ENCODE results near the gene MUS81.

MUS81 gene

DNA sequence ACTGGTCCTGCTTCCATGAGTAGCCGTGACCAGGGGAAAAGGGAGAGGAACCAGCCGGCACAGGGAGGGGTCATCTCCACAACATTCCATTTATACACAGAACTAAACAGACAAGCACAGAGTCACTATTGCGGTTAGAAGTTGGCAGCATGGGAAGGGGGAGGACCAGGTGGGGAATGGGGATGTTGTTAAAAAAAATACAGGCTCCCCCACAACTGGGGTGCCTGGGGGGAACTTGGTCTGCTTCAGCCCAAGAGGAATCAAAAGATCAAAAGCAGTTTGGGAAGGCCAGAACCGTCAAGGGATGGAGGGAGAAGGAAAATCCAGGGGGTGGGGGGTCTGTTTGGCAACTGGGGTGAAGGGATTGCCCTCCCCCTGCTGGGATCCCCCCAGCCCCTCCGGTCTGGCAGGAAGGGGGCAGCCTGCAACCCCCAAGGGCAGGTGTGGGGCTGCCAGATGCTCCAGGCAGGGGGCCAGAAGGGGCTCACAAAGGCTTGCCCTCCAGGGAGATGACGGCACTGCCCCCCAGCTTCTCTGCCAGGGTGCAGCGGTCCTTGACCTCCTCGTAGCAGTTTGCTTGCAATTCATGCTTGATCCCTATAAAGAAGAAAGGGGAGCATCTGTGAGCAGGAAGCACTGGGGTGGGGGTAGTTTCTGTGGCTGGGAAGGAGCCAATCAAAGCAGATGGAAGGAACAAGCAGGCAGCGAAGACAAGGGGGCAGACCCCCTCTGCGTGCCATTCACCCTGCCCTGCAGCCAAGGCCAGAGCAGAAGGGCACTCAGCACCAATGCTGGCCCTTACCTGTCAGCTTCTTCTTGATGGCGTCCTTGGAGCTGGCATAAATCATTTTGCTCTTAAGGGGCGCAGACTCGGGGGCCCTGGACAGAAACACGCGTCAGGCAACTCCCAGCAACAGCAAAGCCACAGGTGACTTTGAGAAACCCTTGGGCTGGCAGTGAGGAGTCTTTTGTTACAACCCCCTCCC lies 5.1 kb upstream of the MUS81 start:
- no peaks in the 10 kb centered on the region for H3K27me3 ChIP-seq (ENCODE audit: control insufficient read depth in 1 of 2, insufficient read depth in 2 of 2, low read length in 2 of 2)
- peaks cover 44 to 49% of the 10 kb centered on the region in 2 donors for H3K36me3 ChIP-seq (ENCODE audit: control insufficient read depth in 2 of 2, insufficient read depth in 2 of 2, low read length in 2 of 2)
- H3K27ac ChIP-seq (ENCODE audit: low read length) = no peak overlapping the region
- peaks cover 0 to 7% of the 10 kb centered on the region in 2 donors for H3K9me3 ChIP-seq (ENCODE audit: control insufficient read depth in 2 of 2, low read length in 2 of 2)
- no peak overlapping the region for H3K9ac ChIP-seq (ENCODE audit: low read length in 2 of 2)
- H3K4me3 ChIP-seq (ENCODE audit: low read length in 2 of 2) = no peak overlapping the region
- H3K4me1 ChIP-seq (ENCODE audit: control insufficient read depth, insufficient read depth, low read length) = peaks cover 43% of the 10 kb centered on the region

DNA sequence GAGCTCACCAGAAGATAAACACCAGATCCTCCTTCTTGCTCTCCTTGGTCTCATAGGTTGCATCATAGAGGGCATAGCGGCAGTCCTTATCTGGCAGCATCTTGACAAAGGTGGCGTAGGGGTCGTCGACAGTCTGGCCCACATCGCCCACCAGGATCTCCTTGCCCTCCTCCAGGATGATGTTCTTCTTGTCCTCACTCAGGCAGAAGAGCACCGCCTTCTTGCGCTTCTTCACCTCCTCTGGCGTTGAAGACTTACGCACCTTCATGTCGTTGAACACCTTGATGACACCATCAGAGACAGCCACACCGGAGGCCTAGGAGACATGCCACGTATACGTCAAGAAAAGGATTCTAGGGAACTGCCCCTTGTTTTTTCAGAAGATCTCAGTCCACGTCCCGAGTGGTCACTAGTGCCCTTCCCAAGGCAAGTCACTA lies 4.3 kb upstream of the MUS81 start:
- Histone ChIP-seq H3K9me3 (ENCODE audit: control insufficient read depth in 2 of 2, low read length in 2 of 2) (peaks cover 0 to 5% of the 10 kb centered on the region in 2 donors), H3K27ac (ENCODE audit: low read length) (peak overlapping the region; percentile 100), H3K9ac (ENCODE audit: low read length in 2 of 2) (no peak overlapping the region), H3K4me1 (ENCODE audit: control insufficient read depth, insufficient read depth, low read length) (peaks cover 45% of the 10 kb centered on the region), H3K4me3 (ENCODE audit: low read length in 2 of 2) (peak overlapping the region; percentile 86 to 98), H3K36me3 (ENCODE audit: control insufficient read depth in 2 of 2, insufficient read depth in 2 of 2, low read length in 2 of 2) (peaks cover 44 to 46% of the 10 kb centered on the region in 2 donors), H3K27me3 (ENCODE audit: control insufficient read depth in 1 of 2, insufficient read depth in 2 of 2, low read length in 2 of 2) (no peaks in the 10 kb centered on the region)

GRCh38 chr11:65856689-65857499 lies 3.3 kb upstream of the MUS81 start:
- H3K36me3 ChIP-seq (ENCODE audit: control insufficient read depth in 2 of 2, insufficient read depth in 2 of 2, low read length in 2 of 2) = peaks cover 37 to 41% of the 10 kb centered on the region in 2 donors
- no peaks in the 10 kb centered on the region for H3K27me3 ChIP-seq (ENCODE audit: control insufficient read depth in 1 of 2, insufficient read depth in 2 of 2, low read length in 2 of 2)
- H3K9ac ChIP-seq (ENCODE audit: low read length in 2 of 2) = peak overlapping the region; percentile 80 to 89
- peak overlapping the region; percentile 100 for H3K27ac ChIP-seq (ENCODE audit: low read length)
- peaks cover 55% of the 10 kb centered on the region for H3K4me1 ChIP-seq (ENCODE audit: control insufficient read depth, insufficient read depth, low read length)
- peak overlapping the region; percentile 86 to 98 for H3K4me3 ChIP-seq (ENCODE audit: low read length in 2 of 2)
- H3K9me3 ChIP-seq (ENCODE audit: control insufficient read depth in 2 of 2, low read length in 2 of 2) = no peaks in the 10 kb centered on the region

- H3K27ac ChIP-seq (ENCODE audit: low read length) = peak overlapping the region; percentile 100
- no peaks in the 10 kb centered on the region for H3K27me3 ChIP-seq (ENCODE audit: control insufficient read depth in 1 of 2, insufficient read depth in 2 of 2, low read length in 2 of 2)
- H3K4me1 ChIP-seq (ENCODE audit: control insufficient read depth, insufficient read depth, low read length) = peaks cover 61% of the 10 kb centered on the region
- no peaks in the 10 kb centered on the region for H3K9me3 ChIP-seq (ENCODE audit: control insufficient read depth in 2 of 2, low read length in 2 of 2)
- H3K36me3 ChIP-seq (ENCODE audit: control insufficient read depth in 2 of 2, insufficient read depth in 2 of 2, low read length in 2 of 2) = peaks cover 33 to 43% of the 10 kb centered on the region in 2 donors
- peak overlapping the region; percentile 86 to 98 for H3K4me3 ChIP-seq (ENCODE audit: low read length in 2 of 2)
- peak overlapping the region; percentile 80 to 89 for H3K9ac ChIP-seq (ENCODE audit: low read length in 2 of 2)
Observed at GRCh38 chr11:65857500-65857852, 2.8 kb upstream of the MUS81 start.

- peaks cover 34 to 42% of the 10 kb centered on the region in 2 donors for H3K36me3 ChIP-seq (ENCODE audit: control insufficient read depth in 2 of 2, insufficient read depth in 2 of 2, low read length in 2 of 2)
- peak within 1 kb of the TSS; percentile 90 to 100 for H3K9ac ChIP-seq (ENCODE audit: low read length in 2 of 2)
- H3K4me3 ChIP-seq (ENCODE audit: low read length in 2 of 2) = peak within 1 kb of the TSS; percentile 91 to 98
- no peaks in the 10 kb centered on the region for H3K9me3 ChIP-seq (ENCODE audit: control insufficient read depth in 2 of 2, low read length in 2 of 2)
- H3K4me1 ChIP-seq (ENCODE audit: control insufficient read depth, insufficient read depth, low read length) = peaks cover 67% of the 10 kb centered on the region
- no peaks in the 10 kb centered on the region for H3K27me3 ChIP-seq (ENCODE audit: control insufficient read depth in 1 of 2, insufficient read depth in 2 of 2, low read length in 2 of 2)
- H3K27ac ChIP-seq (ENCODE audit: low read length) = peak within 1 kb of the TSS; percentile 100
Observed at GRCh38 chr11:65857853-65858680, 2.2 kb upstream of the MUS81 start, which contains the start of gene CFL1. Gene CFL1, minus strand, starts transcription at chr11:65858180. Its CDS starts 81 bp downstream, at chr11:65858099.

DNA sequence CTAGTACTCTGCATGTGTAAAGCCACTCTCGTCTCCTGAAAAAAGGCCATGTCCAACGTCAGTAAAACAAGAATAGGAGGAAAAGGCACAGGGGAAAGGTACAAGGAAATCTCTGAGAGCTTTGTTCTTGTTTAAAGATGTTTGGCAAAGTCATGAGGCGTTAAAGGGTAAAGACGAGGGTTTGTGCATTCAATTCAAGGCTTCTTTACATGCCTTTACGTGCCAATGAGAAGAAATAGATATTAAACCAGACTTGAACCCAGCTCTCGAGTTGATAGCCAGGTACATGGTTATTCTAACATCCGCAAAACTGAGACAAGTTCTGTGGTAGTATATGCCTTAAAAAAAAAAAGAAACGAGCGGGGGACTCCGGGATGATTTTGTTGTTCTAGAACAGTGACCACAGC lies 1.5 kb upstream of the MUS81 start:
- peaks cover 65% of the 10 kb centered on the region for H3K4me1 ChIP-seq (ENCODE audit: control insufficient read depth, insufficient read depth, low read length)
- no peaks in the 10 kb centered on the region for H3K9me3 ChIP-seq (ENCODE audit: control insufficient read depth in 2 of 2, low read length in 2 of 2)
- peak overlapping the region; percentile 100 for H3K27ac ChIP-seq (ENCODE audit: low read length)
- peak overlapping the region; percentile 90 to 100 for H3K9ac ChIP-seq (ENCODE audit: low read length in 2 of 2)
- peak overlapping the region; percentile 91 to 98 for H3K4me3 ChIP-seq (ENCODE audit: low read length in 2 of 2)
- peaks cover 32 to 39% of the 10 kb centered on the region in 2 donors for H3K36me3 ChIP-seq (ENCODE audit: control insufficient read depth in 2 of 2, insufficient read depth in 2 of 2, low read length in 2 of 2)
- no peaks in the 10 kb centered on the region for H3K27me3 ChIP-seq (ENCODE audit: control insufficient read depth in 1 of 2, insufficient read depth in 2 of 2, low read length in 2 of 2)

DNA sequence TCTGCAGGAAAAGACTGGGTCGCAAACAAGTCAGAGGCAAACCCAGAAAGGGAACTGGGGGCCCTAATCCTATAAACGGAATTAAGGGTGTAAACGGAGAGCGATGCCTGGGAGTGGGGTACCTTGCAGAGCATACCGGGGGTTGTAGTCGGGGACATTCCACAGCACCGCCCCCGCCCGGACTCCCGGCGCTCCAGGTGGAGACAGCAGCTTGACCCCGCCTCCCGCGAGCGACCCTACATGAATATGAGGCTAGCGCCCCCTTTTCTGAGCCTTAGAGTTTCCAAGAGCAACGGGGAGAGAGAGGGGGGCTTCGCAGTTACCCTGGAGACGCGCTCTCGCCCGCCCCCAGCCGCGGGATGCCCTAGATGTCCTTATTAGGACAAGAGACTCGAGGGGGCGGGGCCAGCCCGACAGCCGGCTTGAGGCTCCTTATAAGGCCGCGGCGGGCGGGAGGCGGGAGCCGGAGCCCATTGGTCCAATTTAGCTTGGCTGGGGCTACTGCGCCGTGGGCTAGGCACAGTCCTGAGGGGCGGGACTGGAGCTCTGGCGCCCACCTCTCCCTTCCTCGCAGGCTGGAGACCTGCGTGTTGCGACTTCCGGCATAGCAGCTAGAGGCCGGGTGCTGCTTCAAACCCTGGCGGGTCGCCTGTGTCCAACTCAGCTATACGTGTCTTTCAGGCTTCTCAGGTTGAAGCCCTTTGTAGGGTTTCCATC lies 980 bp upstream of the MUS81 start:
- Histone ChIP-seq H3K27ac (ENCODE audit: low read length) (peak overlapping the region; percentile 100), H3K36me3 (ENCODE audit: control insufficient read depth in 2 of 2, insufficient read depth in 2 of 2, low read length in 2 of 2) (peaks cover 31 to 39% of the 10 kb centered on the region in 2 donors), H3K9ac (ENCODE audit: low read length in 2 of 2) (peak overlapping the region; percentile 90 to 100), H3K27me3 (ENCODE audit: control insufficient read depth in 1 of 2, insufficient read depth in 2 of 2, low read length in 2 of 2) (no peaks in the 10 kb centered on the region), H3K9me3 (ENCODE audit: control insufficient read depth in 2 of 2, low read length in 2 of 2) (no peaks in the 10 kb centered on the region), H3K4me3 (ENCODE audit: low read length in 2 of 2) (peak overlapping the region; percentile 91 to 98), H3K4me1 (ENCODE audit: control insufficient read depth, insufficient read depth, low read length) (peaks cover 68% of the 10 kb centered on the region)

DNA sequence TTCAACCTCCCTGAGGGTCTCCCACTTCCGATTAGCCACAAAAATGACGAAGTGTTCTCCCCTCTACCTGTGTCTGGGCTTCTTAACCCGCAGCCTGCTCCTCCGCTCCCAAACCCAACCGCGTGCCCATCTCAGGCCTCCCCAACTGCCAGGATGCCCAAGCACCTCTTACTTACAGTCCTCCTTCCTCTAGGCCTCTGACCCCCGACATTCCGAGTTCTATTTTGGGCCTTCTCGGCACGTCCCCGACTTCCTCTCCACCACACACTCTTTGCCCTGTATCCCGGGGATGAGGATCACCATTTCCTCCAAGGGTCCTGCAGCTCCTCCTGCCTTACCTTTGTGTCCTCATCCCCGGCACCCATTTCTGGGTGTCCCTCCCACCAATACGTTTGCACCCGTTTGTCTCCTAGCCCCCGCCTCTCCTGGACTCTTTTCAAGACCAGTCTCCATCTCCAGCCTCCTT lies 388 bp upstream of the MUS81 start:
- Histone ChIP-seq H3K27ac (ENCODE audit: low read length) (peak overlapping the region; percentile 100), H3K4me1 (ENCODE audit: control insufficient read depth, insufficient read depth, low read length) (peaks cover 66% of the 10 kb centered on the region), H3K9ac (ENCODE audit: low read length in 2 of 2) (peak overlapping the region; percentile 85 to 98), H3K27me3 (ENCODE audit: control insufficient read depth in 1 of 2, insufficient read depth in 2 of 2, low read length in 2 of 2) (no peaks in the 10 kb centered on the region), H3K9me3 (ENCODE audit: control insufficient read depth in 2 of 2, low read length in 2 of 2) (no peaks in the 10 kb centered on the region), H3K36me3 (ENCODE audit: control insufficient read depth in 2 of 2, insufficient read depth in 2 of 2, low read length in 2 of 2) (peaks cover 29 to 40% of the 10 kb centered on the region in 2 donors), H3K4me3 (ENCODE audit: low read length in 2 of 2) (peak overlapping the region; percentile 87 to 98)

- Histone ChIP-seq H3K4me1 (ENCODE audit: control insufficient read depth, insufficient read depth, low read length) (peaks cover 55% of the 10 kb centered on the region), H3K9me3 (ENCODE audit: control insufficient read depth in 2 of 2, low read length in 2 of 2) (no peaks in the 10 kb centered on the region), H3K9ac (ENCODE audit: low read length in 2 of 2) (peak overlapping the region; percentile 85 to 98), H3K4me3 (ENCODE audit: low read length in 2 of 2) (peak overlapping the region; percentile 87 to 98), H3K27ac (ENCODE audit: low read length) (peak overlapping the region; percentile 100), H3K27me3 (ENCODE audit: control insufficient read depth in 1 of 2, insufficient read depth in 2 of 2, low read length in 2 of 2) (no peaks in the 10 kb centered on the region), H3K36me3 (ENCODE audit: control insufficient read depth in 2 of 2, insufficient read depth in 2 of 2, low read length in 2 of 2) (peaks cover 25 to 40% of the 10 kb centered on the region in 2 donors)
Observed at GRCh38 chr11:65861165-65861505, 902 bp downstream of the MUS81 start.
